ENCODE data around the gene EFCAB7. TPM values are rescaled to one million over a fixed set of nuclear protein-coding genes. Genes with fewer than 3 reads are reported as not detected.

The EFCAB7 gene
- total RNA-seq, 1 experiment from 2014 or later: 7.6 TPM

DNA sequence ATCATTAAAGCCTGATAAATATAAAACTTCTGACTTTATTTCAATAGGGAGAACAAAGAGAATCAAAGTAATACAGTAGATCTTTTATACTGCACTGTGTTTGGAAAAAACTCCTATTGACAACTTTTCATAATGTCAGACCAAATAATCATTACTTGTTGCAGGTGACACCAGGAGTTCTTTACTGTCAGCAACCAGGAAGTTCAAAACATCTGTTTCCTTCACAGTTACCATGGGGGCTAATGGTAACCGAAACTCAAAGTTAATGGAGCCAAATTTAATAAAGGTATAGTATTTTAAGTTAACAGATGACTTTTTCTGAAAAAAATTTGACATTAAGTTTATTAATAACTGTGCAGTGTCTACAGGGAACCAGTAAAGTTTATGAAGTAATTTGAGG lies 10.6 kb downstream of the EFCAB7 start:
- no peaks in the 10 kb centered on the region for H3K9me3 Mint-ChIP-seq (ENCODE audit: unreplicated experiment)
- no peak overlapping the region for H3K27ac Mint-ChIP-seq (ENCODE audit: low read depth, unreplicated experiment)
- no TSS peak for BruUV-seq (replicated peaks)
- H3K4me3 Mint-ChIP-seq (ENCODE audit: unreplicated experiment): no peak overlapping the region
- TF ChIP-seq, protein P1, sequence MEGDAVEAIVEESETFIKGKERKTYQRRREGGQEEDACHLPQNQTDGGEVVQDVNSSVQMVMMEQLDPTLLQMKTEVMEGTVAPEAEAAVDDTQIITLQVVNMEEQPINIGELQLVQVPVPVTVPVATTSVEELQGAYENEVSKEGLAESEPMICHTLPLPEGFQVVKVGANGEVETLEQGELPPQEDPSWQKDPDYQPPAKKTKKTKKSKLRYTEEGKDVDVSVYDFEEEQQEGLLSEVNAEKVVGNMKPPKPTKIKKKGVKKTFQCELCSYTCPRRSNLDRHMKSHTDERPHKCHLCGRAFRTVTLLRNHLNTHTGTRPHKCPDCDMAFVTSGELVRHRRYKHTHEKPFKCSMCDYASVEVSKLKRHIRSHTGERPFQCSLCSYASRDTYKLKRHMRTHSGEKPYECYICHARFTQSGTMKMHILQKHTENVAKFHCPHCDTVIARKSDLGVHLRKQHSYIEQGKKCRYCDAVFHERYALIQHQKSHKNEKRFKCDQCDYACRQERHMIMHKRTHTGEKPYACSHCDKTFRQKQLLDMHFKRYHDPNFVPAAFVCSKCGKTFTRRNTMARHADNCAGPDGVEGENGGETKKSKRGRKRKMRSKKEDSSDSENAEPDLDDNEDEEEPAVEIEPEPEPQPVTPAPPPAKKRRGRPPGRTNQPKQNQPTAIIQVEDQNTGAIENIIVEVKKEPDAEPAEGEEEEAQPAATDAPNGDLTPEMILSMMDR (IDR thresholded peaks at IDR 0.05; ENCODE audit: unreplicated experiment): no peak
- ChIA-PET POLR2A (interaction anchor here (1.9 kb wide), 1 partner anchor 10 kb away, joined by 6 read pairs; the partner anchor contains the start of gene EFCAB7), CTCF (interaction anchor here (0.7 kb wide), 1 partner anchor 703 kb away, joined by 3 read pairs; no protein-coding TSS in a partner anchor)
- no peaks in the 10 kb centered on the region for H3K4me1 Mint-ChIP-seq (ENCODE audit: insufficient read depth, unreplicated experiment)
- no peak for DNase-seq (ENCODE audit: unreplicated experiment)
- H3K36me3 Mint-ChIP-seq (ENCODE audit: insufficient read depth, unreplicated experiment): peaks cover 24% of the 10 kb centered on the region
- H3K27me3 Mint-ChIP-seq (ENCODE audit: insufficient read depth, unreplicated experiment): no peaks in the 10 kb centered on the region
- intact Hi-C loops (cut with micrococcal nuclease): no loop called here

DNA sequence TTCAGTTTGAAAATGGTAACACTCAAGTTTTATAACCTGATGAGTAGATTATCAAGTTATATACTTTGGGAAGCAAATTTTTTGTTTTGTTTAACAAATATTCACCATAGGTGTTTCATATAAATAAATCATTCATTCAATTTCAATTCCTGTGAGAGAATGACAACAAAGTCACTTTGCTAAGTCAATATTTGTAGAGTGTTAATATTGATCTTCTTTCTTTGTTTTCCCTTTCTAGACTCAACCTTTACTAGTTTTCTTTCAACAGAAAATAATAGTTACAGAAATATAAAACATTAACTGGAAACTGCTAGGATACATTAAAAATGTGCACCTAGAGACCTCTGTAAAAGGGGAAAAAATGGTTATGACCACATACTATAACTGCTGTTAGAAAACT lies 11.1 kb downstream of the EFCAB7 start:
- Mint-ChIP-seq H3K27me3 (ENCODE audit: insufficient read depth, unreplicated experiment) (no peaks in the 10 kb centered on the region), H3K4me1 (ENCODE audit: insufficient read depth, unreplicated experiment) (no peaks in the 10 kb centered on the region), H3K9me3 (ENCODE audit: unreplicated experiment) (no peaks in the 10 kb centered on the region), H3K27ac (ENCODE audit: low read depth, unreplicated experiment) (no peak overlapping the region), H3K4me3 (ENCODE audit: unreplicated experiment) (no peak overlapping the region), H3K36me3 (ENCODE audit: insufficient read depth, unreplicated experiment) (peaks cover 24% of the 10 kb centered on the region)
- no TSS peak for BruUV-seq (replicated peaks)
- POLR2A ChIA-PET: interaction anchor here (1.9 kb wide), 1 partner anchor 10 kb away, joined by 6 read pairs; the partner anchor contains the start of gene EFCAB7
- TF ChIP-seq, protein P1 (IDR thresholded peaks at IDR 0.05; ENCODE audit: unreplicated experiment): no peak
- no peak for DNase-seq (ENCODE audit: unreplicated experiment)
- intact Hi-C loops (cut with micrococcal nuclease): no loop called here
- CTCF ChIA-PET: no interaction called here

DNA sequence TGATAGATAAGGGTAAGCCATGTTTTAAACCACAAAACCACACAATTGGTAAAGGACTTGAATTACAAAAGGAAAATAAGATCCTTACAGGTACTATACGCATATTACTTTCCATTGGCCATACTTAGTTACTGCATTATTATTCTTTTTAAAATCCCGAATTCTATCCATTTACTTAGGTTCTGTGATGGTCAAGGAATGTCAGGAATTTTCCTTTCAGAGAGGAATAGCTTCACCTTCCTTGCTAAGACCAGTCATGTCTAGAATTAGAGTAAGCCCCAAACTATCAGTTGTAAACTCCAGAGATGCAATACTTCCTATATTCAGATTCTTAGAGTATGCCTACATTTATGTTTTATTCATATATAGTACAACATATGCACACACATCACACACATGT lies 13.7 kb downstream of the EFCAB7 start:
- TF ChIP-seq, protein P1 (IDR thresholded peaks at IDR 0.05; ENCODE audit: unreplicated experiment): no peak
- Mint-ChIP-seq H3K4me1 (ENCODE audit: insufficient read depth, unreplicated experiment) (no peaks in the 10 kb centered on the region), H3K27ac (ENCODE audit: low read depth, unreplicated experiment) (no peak overlapping the region), H3K4me3 (ENCODE audit: unreplicated experiment) (no peak overlapping the region), H3K27me3 (ENCODE audit: insufficient read depth, unreplicated experiment) (no peaks in the 10 kb centered on the region), H3K9me3 (ENCODE audit: unreplicated experiment) (no peaks in the 10 kb centered on the region), H3K36me3 (ENCODE audit: insufficient read depth, unreplicated experiment) (peaks cover 32% of the 10 kb centered on the region)
- intact Hi-C loops (cut with micrococcal nuclease): loop anchor here (2.0 to 5.0 kb wide), 3 partner anchors 220 to 698 kb away; no protein-coding TSS in a partner anchor
- DNase-seq (ENCODE audit: unreplicated experiment): no peak
- POLR2A ChIA-PET: interaction anchor here (0.9 to 1.5 kb wide), 3 partner anchors 9 to 83 kb away, joined by 4 to 6 read pairs (median 4); no protein-coding TSS in a partner anchor
- CTCF ChIA-PET: interaction anchor here (0.6 to 1.5 kb wide), 8 partner anchors 12 to 707 kb away, joined by 3 to 5 read pairs (median 3); no protein-coding TSS in a partner anchor
- no TSS peak for BruUV-seq (replicated peaks)

DNA sequence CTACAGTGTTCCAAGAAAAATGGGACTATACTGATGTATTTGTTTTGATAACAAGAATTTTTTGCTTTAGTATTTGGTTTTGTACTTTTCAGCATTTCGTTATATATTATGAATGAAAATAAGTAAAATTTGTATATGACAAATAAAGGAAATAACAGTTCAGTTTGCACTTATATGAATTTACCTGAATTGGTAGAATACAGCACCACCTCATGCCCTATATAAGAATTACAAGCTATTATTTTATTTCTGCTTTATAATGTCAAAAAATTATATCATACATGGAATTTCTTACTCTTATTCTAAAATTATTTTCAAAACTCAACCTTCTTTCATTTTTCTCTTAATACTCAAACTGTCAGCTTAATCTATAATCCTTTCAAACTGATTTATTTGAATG lies 14.6 kb downstream of the EFCAB7 start:
- H3K4me3 Mint-ChIP-seq (ENCODE audit: unreplicated experiment): no peak overlapping the region
- no peaks in the 10 kb centered on the region for H3K27me3 Mint-ChIP-seq (ENCODE audit: insufficient read depth, unreplicated experiment)
- DNase-seq (ENCODE audit: unreplicated experiment): no peak
- ChIA-PET CTCF (interaction anchor here (0.5 to 2.4 kb wide), 23 partner anchors 14 to 698 kb away, joined by 3 to 19 read pairs (median 5); partner anchors contain the start of genes EFCAB7 and ITGB3BP), POLR2A (interaction anchor here (0.7 to 2.8 kb wide), 6 partner anchors 8 to 133 kb away, joined by 3 to 18 read pairs (median 4); partner anchors contain the start of genes EFCAB7 and ITGB3BP)
- no peaks in the 10 kb centered on the region for H3K4me1 Mint-ChIP-seq (ENCODE audit: insufficient read depth, unreplicated experiment)
- H3K27ac Mint-ChIP-seq (ENCODE audit: low read depth, unreplicated experiment): no peak overlapping the region
- BruUV-seq (replicated peaks): no TSS peak
- TF ChIP-seq, protein P1 (IDR thresholded peaks at IDR 0.05; ENCODE audit: unreplicated experiment): peak; percentile 46
- no peaks in the 10 kb centered on the region for H3K9me3 Mint-ChIP-seq (ENCODE audit: unreplicated experiment)
- intact Hi-C loops (cut with micrococcal nuclease): loop anchor here (2.0 to 5.0 kb wide), 3 partner anchors 221 to 699 kb away; no protein-coding TSS in a partner anchor
- peaks cover 27% of the 10 kb centered on the region for H3K36me3 Mint-ChIP-seq (ENCODE audit: insufficient read depth, unreplicated experiment)
